DOHH2 (cell line): ENCODE data around the gene USF1.

ENCODE experiments used
- EZH2phosphoT487 ChIP-seq: fragments of 200-600 bp; sonication (generic); IDR thresholded peaks from 2 replicates; pipeline ENCODE4 v1.6.1; 2017; ENCODE audit warnings: borderline replicate concordance, mild to moderate bottlenecking, antibody characterized with exemption, low read length, moderate library complexity, mixed read lengths
- TF ChIP-seq, protein P1 (sequence below): fragments of 200-600 bp; sonication (generic); IDR thresholded peaks from one replicate; pipeline ENCODE4 v1.5.1; 2014; ENCODE audit warnings: antibody characterized with exemption, mild to moderate bottlenecking, low read depth, low read length; ENCODE audit not compliant: poor library complexity, severe bottlenecking

DNA sequence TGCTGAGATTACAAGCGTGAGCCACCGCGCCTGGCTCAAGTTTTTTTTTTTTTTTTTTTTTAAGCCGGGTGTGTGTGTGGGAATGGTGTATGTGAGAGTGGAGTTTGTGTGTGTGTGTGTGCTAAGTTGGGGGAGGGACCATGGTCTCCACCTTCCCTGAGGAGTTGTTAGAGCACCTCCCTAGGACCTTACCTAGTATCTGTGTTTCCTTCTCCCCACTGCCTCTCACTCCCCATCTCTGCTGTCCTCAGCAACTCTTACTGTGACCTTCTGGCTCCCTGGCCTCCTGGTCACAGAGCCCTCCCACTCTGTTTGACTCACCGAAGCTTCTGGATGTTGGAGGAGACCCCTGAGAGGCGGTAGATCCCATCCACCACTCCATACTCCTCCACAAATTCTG lies 13.5 kb upstream of the USF1 start:
- TF ChIP-seq, protein P1, sequence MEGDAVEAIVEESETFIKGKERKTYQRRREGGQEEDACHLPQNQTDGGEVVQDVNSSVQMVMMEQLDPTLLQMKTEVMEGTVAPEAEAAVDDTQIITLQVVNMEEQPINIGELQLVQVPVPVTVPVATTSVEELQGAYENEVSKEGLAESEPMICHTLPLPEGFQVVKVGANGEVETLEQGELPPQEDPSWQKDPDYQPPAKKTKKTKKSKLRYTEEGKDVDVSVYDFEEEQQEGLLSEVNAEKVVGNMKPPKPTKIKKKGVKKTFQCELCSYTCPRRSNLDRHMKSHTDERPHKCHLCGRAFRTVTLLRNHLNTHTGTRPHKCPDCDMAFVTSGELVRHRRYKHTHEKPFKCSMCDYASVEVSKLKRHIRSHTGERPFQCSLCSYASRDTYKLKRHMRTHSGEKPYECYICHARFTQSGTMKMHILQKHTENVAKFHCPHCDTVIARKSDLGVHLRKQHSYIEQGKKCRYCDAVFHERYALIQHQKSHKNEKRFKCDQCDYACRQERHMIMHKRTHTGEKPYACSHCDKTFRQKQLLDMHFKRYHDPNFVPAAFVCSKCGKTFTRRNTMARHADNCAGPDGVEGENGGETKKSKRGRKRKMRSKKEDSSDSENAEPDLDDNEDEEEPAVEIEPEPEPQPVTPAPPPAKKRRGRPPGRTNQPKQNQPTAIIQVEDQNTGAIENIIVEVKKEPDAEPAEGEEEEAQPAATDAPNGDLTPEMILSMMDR: no peak
- TF ChIP-seq EZH2phosphoT487: no peak
